Measurements from ENCODE around the gene PLA2G4A.

The PLA2G4A gene

GRCh38 chr1:186845576-186846210 is 16.9 kb downstream of the PLA2G4A start:
- no peak for ATAC-seq
- Mint-ChIP-seq H3K27me3 (no peaks in the 10 kb centered on the region), H3K9me3 (no peaks in the 10 kb centered on the region), H3K27ac (no peak overlapping the region), H3K4me1 (no peaks in the 10 kb centered on the region), H3K4me3 (no peak overlapping the region), H3K36me3 (no peaks in the 10 kb centered on the region)

- H3K4me3 Mint-ChIP-seq: no peak overlapping the region
- no peaks in the 10 kb centered on the region for H3K36me3 Mint-ChIP-seq
- H3K9me3 Mint-ChIP-seq: no peaks in the 10 kb centered on the region
- H3K4me1 Mint-ChIP-seq: no peaks in the 10 kb centered on the region
- no peak for ATAC-seq
- H3K27ac Mint-ChIP-seq: no peak overlapping the region
- H3K27me3 Mint-ChIP-seq: no peaks in the 10 kb centered on the region
Measured at GRCh38 chr1:186848509-186849130, 19.9 kb downstream of the PLA2G4A start.

- Mint-ChIP-seq H3K36me3 (no peaks in the 10 kb centered on the region), H3K27me3 (no peaks in the 10 kb centered on the region), H3K4me3 (no peak overlapping the region), H3K9me3 (no peaks in the 10 kb centered on the region), H3K4me1 (no peaks in the 10 kb centered on the region), H3K27ac (no peak overlapping the region)
- peak; percentile 80 for ATAC-seq
Measured at GRCh38 chr1:186849271-186849671, 20.5 kb downstream of the PLA2G4A start.

- Mint-ChIP-seq H3K4me1 (no peaks in the 10 kb centered on the region), H3K4me3 (no peak overlapping the region), H3K36me3 (no peaks in the 10 kb centered on the region), H3K27me3 (no peaks in the 10 kb centered on the region), H3K9me3 (no peaks in the 10 kb centered on the region), H3K27ac (no peak overlapping the region)
- no peak for ATAC-seq
Measured at GRCh38 chr1:186849826-186850225, 21.1 kb downstream of the PLA2G4A start.

- Mint-ChIP-seq H3K27me3 (no peaks in the 10 kb centered on the region), H3K4me1 (no peaks in the 10 kb centered on the region), H3K27ac (no peak overlapping the region), H3K9me3 (peaks cover 6% of the 10 kb centered on the region), H3K4me3 (no peak overlapping the region), H3K36me3 (no peaks in the 10 kb centered on the region)
- no peak for ATAC-seq
Measured at GRCh38 chr1:186854102-186854501, 25.4 kb downstream of the PLA2G4A start.

- no peaks in the 10 kb centered on the region for H3K27me3 Mint-ChIP-seq
- no peak overlapping the region for H3K4me3 Mint-ChIP-seq
- no peak overlapping the region for H3K27ac Mint-ChIP-seq
- H3K4me1 Mint-ChIP-seq: no peaks in the 10 kb centered on the region
- peaks cover 6% of the 10 kb centered on the region for H3K9me3 Mint-ChIP-seq
- ATAC-seq: no peak
- H3K36me3 Mint-ChIP-seq: no peaks in the 10 kb centered on the region
Measured at GRCh38 chr1:186858923-186859322, 30.2 kb downstream of the PLA2G4A start.

GRCh38 chr1:186859995-186860394 is 31.2 kb downstream of the PLA2G4A start:
- Mint-ChIP-seq H3K4me1 (no peaks in the 10 kb centered on the region), H3K27ac (no peak overlapping the region), H3K4me3 (no peak overlapping the region), H3K9me3 (peaks cover 6% of the 10 kb centered on the region), H3K36me3 (no peaks in the 10 kb centered on the region), H3K27me3 (no peaks in the 10 kb centered on the region)
- no peak for ATAC-seq

- H3K4me3 Mint-ChIP-seq: no peak overlapping the region
- ATAC-seq: no peak
- no peak overlapping the region for H3K27ac Mint-ChIP-seq
- H3K4me1 Mint-ChIP-seq: no peaks in the 10 kb centered on the region
- H3K36me3 Mint-ChIP-seq: no peaks in the 10 kb centered on the region
- H3K27me3 Mint-ChIP-seq: no peaks in the 10 kb centered on the region
- no peaks in the 10 kb centered on the region for H3K9me3 Mint-ChIP-seq
Measured at GRCh38 chr1:186864296-186864695, 35.5 kb downstream of the PLA2G4A start.

- Mint-ChIP-seq H3K9me3 (no peaks in the 10 kb centered on the region), H3K4me3 (no peak overlapping the region), H3K27ac (no peak overlapping the region), H3K36me3 (no peaks in the 10 kb centered on the region), H3K4me1 (no peaks in the 10 kb centered on the region), H3K27me3 (no peaks in the 10 kb centered on the region)
- no peak for ATAC-seq
Measured at GRCh38 chr1:186865253-186865652, 36.5 kb downstream of the PLA2G4A start.

GRCh38 chr1:186865857-186866256 is 37.1 kb downstream of the PLA2G4A start:
- H3K27me3 Mint-ChIP-seq: no peaks in the 10 kb centered on the region
- H3K27ac Mint-ChIP-seq: no peak overlapping the region
- H3K36me3 Mint-ChIP-seq: no peaks in the 10 kb centered on the region
- no peak overlapping the region for H3K4me3 Mint-ChIP-seq
- no peaks in the 10 kb centered on the region for H3K4me1 Mint-ChIP-seq
- no peaks in the 10 kb centered on the region for H3K9me3 Mint-ChIP-seq
- no peak for ATAC-seq

GRCh38 chr1:186869526-186870228 is 40.9 kb downstream of the PLA2G4A start:
- Mint-ChIP-seq H3K36me3 (no peaks in the 10 kb centered on the region), H3K4me1 (no peaks in the 10 kb centered on the region), H3K4me3 (no peak overlapping the region), H3K27ac (no peak overlapping the region), H3K27me3 (no peaks in the 10 kb centered on the region), H3K9me3 (no peaks in the 10 kb centered on the region)
- ATAC-seq: no peak

GRCh38 chr1:186871784-186872183 is 43.0 kb downstream of the PLA2G4A start:
- no peaks in the 10 kb centered on the region for H3K27me3 Mint-ChIP-seq
- H3K4me1 Mint-ChIP-seq: no peaks in the 10 kb centered on the region
- ATAC-seq: no peak
- H3K9me3 Mint-ChIP-seq: no peaks in the 10 kb centered on the region
- no peak overlapping the region for H3K27ac Mint-ChIP-seq
- H3K4me3 Mint-ChIP-seq: no peak overlapping the region
- H3K36me3 Mint-ChIP-seq: no peaks in the 10 kb centered on the region

GRCh38 chr1:186872291-186872690 is 43.5 kb downstream of the PLA2G4A start:
- H3K4me3 Mint-ChIP-seq: no peak overlapping the region
- no peaks in the 10 kb centered on the region for H3K36me3 Mint-ChIP-seq
- no peaks in the 10 kb centered on the region for H3K4me1 Mint-ChIP-seq
- H3K9me3 Mint-ChIP-seq: no peaks in the 10 kb centered on the region
- no peaks in the 10 kb centered on the region for H3K27me3 Mint-ChIP-seq
- no peak for ATAC-seq
- no peak overlapping the region for H3K27ac Mint-ChIP-seq

GRCh38 chr1:186873687-186874086 is 44.9 kb downstream of the PLA2G4A start:
- no peak for ATAC-seq
- Mint-ChIP-seq H3K9me3 (no peaks in the 10 kb centered on the region), H3K4me3 (no peak overlapping the region), H3K4me1 (no peaks in the 10 kb centered on the region), H3K27ac (no peak overlapping the region), H3K36me3 (no peaks in the 10 kb centered on the region), H3K27me3 (no peaks in the 10 kb centered on the region)

- Mint-ChIP-seq H3K9me3 (no peaks in the 10 kb centered on the region), H3K4me3 (no peak overlapping the region), H3K27ac (no peak overlapping the region), H3K36me3 (no peaks in the 10 kb centered on the region), H3K27me3 (no peaks in the 10 kb centered on the region), H3K4me1 (no peaks in the 10 kb centered on the region)
- ATAC-seq: no peak
Measured at GRCh38 chr1:186875896-186876835, 47.4 kb downstream of the PLA2G4A start.

All from stimulated activated memory B cell treated with anti-CD40 and anti-IgM and Interleukin-4, amounts not matched to agents 10 μg/mL and 1 μg/mL and 100 μg/mL, for 72 hours (primary cell).